HG03108 (cell line): ENCODE data around the gene LRFN4.
"Not testable (repeated sequence)": the region's sequence is repeated elsewhere in the genome, so short reads cannot be mapped to it uniquely, and the experiment has no call there.

ENCODE experiments used
- ATAC-seq: cut with Tn5 transposase; IDR thresholded peaks from one replicate; pipeline ENCODE4 v1.9.1; 2021; ENCODE audit warnings: moderate library complexity; ENCODE audit not compliant: unreplicated experiment

Gene LRFN4

DNA sequence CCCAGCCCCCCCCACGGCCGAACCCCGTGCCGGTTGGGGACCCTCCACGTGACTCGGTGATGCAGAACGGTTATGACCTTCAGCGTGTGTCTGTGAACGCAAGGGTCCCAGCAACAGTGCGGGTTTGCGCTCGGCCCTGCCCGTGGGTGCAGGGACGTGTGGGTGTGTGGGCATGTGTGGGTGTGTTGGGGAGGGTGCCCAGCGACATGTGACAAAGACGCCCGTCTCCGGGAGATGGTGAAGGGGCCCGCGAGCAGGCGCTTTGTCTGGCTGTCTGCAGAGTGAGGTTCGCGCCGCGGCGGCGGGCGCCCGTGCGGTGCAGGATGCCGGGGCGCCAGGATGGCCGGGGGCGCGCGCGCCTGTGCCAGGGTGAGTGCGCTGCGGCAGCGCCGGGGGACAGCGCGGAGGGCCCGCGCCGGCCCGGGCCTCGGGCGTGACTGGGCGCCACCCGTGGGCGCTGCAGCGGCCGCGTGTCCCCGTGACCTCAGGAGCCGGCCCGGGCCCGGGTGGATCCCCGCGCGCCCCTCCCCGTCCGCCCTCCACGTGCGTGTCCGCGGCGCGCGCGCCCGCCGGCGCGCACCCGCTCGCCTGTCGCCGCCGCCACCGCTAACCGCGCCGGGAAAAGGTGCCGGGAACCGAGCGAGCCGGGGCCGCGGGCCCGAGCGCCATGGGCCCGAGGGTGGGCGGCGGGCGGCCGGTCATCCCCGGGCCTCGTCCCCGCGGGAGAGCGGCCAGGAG lies at the start of gene LRFN4:
Gene LRFN4 (plus strand): TSS at position 569 of the 738 bp plus-strand sequence. CDS start 681 bp downstream, outside the sequence.
- ATAC-seq: peak; percentile 26

DNA sequence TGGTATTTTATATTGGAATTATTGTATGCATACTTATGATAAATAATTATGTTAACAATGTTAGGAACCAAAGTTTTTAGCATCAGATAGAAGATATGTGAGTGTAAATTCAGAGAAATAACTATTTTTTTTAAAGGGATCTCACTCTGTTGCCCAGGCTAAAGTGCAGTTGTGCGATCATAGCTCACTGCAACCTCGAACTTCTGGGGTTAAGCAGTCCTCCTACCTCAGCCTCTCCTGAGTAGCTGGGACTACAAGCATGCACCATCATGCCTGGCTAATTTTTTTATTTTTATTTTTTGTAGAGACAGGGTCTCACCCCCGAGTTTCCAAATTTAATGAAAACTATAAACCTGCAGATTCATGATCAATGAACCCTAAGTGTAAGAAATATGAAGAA lies 47.3 kb upstream of the LRFN4 start:
- ATAC-seq: no peak

DNA sequence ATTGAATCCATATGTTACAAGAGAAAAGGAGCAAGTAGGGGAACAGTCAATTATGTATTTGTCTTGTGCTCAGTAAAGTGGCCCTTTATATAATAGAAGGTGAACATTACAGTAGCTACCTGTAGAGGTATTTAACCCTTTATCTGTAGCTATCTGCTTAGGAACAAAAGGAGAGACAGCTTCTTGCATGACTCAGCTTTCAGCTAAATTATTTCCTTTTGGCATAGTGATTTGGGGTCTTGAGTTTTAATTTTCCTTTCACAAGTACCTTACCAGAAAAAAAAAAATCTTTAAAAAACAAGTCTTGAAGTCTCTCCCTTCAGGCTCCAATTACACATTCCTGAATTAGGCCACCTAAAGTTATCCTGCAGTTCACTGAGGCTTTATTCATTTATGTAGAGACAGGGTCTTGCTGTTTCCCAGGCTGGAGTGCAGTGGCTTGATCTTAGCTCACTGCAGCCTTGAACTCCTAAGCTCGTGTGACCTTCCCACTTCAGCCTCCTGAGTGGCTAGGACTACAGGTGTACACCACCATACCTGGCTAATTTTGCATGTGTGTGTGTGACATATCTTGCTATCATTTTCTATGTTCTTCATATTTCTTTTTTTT lies 46.2 kb upstream of the LRFN4 start:
- ATAC-seq: no peak

DNA sequence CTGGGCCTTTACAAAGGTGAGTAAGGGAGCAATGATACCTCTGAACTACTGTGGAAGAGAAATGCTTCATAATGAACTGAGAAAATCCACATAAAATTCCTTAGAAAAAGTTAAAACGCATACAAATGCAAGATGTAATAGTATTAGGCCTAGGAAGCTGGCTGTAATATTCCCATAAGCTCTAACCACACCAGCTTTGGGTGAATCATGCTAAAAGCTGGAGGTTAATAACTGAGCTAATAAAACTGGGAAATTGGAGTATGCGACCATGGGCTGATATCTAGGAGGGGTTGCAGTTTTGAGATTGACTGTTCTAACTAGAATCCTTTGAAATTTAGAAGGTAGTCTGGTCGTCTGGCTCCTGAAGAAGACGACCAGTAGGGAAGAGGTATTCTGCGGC lies 42.2 kb upstream of the LRFN4 start:
- no peak for ATAC-seq

DNA sequence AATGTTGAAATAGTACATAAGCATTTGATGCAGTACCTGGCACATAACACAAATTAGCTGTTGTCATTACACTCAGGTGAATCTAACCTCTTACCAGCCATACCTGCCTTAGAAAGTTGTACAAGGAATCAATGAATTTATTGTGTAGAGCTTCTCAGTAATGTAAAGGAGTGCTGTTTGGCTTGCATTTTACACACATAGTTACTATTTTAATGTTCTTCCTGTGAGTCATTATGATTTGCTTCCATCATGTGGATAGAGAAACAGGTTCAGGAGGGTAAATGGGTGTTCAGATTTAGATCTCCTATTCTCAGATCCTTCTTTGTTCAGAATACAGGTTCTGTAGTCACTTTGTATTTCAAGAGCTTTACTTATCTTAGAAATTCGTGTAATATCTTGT lies 41.2 kb upstream of the LRFN4 start:
- no peak for ATAC-seq

DNA sequence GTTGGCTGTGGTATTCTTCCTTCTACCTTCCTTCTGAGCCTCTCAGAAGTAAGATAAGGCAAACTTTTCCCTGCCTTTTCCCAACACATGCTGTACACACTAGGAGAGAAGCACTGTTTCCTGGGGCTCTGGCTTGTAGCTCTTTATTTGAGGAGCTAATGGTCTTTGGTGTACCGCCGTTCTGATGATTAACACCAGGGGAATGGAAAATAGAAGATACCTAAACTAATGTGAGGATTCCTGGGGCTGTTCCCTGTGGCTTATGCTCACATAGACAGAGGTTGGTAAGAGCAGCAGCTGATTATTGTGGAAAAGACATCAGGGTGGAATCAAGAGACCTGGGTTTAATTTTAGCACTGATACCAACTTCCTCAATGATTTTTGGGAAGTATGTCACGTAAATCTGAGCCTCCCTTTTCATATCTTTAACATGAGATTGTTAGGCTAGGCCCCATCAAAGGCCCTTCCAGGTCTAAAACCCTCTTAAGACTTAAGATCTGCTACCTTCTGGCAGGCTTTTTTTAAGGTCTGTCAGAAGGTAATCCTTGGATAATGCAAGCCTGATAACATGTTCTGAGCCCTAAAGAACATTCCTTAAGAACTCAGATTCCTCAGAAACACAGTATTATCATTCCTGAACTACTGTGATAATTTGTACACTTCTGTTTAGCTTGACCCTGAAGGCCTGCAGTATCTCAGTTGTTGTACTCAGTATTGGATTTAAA lies 38.5 kb upstream of the LRFN4 start:
- ATAC-seq: no peak

DNA sequence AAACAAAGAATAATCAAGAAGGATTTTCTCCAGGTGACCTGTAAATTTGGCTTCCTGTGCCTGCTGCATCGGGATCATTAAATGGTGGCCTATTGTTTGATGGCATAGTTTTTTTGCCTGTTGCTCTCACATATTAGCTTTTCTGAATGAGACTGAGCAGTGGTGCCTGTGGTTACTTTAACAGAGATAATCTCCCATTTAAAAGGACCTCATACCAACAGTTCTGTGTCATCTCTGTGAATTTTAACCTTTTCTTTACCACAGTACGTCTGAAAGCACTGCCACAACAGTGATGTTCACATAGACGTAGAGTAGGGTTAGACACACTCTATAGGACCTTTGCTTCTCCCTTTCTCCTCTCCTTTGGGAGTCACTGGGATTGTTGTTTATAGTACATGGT lies 36.5 kb upstream of the LRFN4 start:
- no peak for ATAC-seq

DNA sequence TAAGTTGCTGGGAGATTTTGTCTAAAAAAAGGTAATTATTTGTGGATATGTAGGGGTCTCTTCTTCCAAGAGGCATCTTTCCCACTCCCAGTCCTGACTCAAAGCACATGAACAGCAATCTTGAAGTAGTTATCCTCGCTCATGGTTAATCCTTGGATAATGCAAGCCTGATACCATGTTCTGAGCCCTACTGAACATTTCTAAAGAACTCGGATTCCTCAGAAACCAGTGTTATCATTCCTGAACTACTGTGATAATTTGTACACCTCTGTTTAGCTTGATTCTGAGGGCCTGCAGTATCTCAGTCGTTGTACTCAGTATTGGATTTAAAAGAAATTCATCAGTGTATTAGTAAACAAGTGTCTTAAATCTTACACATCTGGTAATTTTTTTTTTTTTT lies 36.0 kb upstream of the LRFN4 start:
- ATAC-seq: no peak

DNA sequence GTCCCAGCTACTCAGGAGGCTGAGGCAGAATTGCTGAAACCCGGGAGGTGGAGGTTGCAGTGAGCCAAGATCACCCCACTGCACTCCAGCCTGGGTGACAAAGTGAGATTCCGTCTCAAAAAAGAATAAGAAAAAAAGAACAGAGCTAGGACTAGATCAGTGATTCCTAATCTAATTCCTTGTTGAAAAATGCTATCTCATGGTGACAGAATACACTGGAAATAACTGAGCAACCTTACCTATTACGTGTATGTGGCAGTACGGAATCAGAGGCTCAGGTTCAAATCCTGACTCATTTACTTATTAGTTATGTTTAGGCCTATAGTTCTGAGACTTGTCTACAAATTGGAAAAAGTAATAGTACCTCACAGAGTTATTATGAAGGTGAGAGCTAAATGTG lies 33.2 kb upstream of the LRFN4 start:
- no peak for ATAC-seq

DNA sequence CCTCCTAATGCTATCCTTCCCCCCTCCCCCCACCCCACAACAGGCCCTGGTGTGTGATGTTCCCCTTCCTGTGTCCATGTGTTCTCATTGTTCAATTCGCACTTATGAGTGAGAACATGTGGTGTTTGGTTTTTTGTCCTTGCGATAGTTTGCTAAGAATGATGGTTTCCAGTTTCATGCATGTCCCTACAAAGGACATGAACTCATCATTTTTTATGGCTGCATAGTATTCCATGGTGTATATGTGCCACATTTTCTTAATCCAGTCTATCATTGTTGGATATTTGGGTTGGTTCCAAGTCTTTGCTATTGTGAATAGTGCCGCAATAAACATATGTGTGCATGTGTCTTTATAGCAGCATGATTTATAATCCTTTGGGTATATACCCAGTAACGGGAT lies 32.3 kb upstream of the LRFN4 start:
- not testable (repeated sequence) for ATAC-seq

DNA sequence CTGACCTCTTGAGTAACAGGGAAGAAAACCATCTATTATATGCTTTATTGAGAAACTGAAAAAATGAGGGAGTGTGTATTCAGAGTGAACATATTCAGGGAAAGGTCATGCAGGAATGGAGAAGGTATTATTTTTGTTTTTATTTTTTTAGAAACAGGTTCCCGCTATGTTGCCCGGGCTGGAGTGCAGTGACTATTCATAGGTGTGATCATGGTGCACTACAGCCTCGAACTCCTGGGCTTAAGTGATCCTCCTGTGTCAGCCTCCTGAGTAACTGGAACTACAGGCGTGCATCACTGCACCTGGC lies 22.4 kb upstream of the LRFN4 start:
- no peak for ATAC-seq

DNA sequence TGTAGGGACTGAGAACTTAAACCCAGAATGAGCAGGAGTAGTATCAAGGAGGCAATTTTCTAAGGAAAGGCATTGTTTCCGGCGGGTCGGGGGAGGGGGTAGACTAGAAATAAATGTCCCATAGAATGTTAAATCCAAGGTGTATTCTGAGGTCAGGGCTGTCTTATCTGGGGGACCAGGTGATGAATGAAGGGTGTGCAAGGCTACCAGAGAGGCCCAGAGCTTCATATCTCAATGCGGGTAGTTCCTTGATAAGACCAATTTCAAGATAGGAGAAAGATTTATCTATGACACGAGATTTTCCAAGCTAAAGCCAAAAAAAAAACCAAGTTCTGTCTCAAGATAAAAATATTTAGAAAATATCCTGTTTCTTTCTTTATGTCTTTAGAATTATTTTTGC lies 21.9 kb upstream of the LRFN4 start:
- ATAC-seq: no peak

DNA sequence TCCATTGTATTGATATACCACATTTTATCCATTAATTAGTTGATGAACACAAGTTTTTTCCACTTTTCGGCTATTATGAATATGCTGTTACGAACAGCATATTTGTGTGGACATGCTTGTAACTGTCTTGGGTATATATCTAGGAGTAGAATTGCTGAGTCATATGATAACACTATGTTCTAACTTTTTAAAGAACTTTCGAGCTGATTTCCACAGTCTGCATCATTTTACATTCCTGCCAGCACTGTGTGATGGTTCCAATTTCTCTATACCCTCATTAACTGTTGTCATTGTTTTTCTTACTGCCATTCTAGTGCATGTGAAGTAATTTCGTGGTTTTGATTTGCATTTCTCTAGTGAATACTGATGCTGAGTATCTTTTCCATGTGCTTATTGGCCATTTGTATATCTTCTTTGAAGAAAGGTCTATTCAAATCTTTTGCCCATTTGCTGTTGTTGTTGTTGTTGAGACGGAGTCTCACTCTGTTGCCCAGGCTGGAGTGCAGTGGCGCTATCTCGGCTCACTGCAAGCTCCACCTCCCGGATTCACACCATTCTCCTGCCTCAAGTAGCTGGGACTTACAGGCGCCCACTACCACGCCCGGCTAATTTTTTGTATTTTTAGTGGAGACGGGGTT lies 21.0 kb upstream of the LRFN4 start:
- ATAC-seq: no peak

DNA sequence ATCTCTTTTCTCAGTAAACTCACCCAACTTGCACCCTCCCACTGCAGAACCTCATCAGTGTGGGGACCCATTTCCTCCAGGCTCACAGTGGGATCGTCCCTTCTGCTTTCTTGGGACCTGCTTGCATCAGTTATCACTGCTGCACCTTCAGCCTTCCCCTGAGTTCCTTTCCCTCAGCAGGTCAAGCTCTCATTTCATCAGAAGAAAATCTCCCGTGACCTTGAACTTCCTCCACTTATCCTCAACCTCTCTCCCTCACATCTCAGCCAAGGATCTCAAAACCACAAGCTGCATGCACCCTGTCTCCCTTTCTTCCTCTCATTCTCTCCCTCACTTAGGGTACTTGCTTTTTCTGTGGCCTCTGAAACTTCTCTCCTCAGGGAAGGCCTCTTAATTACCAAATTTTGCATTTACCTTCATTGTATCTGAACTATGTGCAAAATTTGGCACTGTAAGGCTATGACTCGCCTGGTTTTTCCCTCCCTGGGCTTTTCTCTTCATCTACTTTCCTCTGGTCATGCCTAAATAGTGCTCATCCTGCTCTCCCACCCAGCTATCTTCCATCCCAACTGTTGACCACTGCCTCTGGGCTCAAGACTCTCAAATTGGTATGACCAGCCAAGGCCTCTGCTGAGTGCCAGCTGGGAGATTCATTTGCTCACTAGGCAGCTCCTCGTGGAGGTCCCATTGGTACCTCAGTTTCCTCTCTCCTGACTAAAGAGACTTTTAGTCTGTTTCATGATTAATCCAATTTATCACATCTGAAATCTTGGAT lies 16.4 kb upstream of the LRFN4 start:
- ATAC-seq: no peak

DNA sequence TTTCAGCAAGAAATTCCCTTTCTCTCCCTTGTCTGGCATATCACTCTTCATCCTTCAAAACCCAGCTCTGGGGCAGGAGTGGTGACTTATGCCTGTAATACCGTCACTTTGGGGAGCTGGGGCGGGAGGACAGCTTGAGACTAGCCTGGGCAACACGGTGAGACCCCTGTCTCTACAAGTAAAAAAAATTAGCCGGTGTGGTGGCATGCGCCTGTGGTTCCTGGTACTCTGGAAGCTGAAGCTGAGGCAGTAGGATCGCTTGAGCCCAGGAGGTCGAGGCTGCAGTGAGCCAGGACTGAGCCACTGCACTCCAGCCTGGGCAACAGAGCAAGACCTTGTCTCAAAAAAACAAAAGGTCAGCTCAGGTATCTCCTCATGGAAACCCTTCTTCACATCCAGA lies 15.0 kb upstream of the LRFN4 start:
- ATAC-seq: no peak

DNA sequence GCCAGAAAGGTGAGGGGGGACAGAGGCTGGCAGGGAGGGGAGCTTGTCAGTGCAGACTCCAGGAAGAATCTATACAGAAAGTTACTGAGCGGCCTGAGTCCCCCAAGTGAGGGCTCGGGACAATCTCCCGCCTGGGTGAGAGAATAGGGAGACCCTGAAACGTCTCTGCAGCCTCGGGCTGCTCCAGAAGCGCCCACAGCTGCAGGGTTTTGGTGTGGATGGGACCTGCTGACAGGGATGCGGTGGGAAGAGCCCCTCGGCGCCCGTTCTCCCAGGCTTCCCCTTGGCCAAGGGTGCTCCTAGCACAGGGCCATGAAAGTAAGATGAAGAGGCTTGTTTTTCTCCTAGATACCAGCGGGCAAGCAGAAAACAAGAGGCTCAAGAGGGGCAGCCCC lies 14.4 kb upstream of the LRFN4 start:
- no peak for ATAC-seq

DNA sequence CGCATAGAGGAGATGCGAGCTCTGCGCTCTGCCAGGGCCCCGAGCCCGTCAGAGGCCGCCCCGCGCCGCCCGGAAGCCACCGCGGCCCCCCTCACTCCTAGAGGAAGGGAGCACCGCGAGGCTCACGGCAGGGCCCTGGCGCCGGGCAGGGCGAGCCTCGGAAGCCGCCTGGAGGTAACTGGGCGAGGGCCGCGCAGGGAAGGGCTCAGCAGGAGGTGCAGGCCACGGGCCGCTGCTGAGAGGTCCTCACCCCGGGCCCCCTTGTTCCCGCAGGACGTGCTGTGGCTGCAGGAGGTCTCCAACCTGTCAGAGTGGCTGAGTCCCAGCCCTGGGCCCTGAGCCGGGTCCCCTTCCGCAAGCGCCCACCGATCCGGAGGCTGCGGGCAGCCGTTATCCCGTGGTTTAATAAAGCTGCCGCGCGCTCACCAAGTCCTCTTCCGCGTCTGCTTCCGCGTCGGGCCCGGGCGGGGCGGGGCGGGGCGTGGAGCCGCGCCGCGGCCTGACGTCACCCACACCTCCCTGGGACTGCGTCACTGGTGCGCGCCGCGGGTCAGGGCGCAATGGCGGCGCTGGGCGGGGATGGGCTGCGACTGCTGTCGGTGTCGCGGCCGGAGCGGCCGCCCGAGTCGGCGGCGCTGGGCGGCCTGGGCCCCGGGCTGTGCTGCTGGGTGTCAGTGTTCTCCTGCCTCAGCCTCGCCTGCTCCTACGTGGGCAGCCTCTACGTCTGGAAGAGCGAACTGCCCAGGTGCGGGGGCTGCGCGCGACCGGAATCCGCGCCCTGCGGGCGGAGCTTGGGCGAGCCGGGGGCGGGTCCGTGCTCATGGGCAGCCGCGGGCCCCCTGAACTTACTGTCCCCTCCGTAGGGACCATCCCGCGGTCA lies 13.7 kb upstream of the LRFN4 start, which contains the start of gene RCE1:
Gene RCE1 (plus strand): TSS at position 546 of the 880 bp plus-strand sequence. CDS start 15 bp downstream, at position 561.
- peak; percentile 77 for ATAC-seq

DNA sequence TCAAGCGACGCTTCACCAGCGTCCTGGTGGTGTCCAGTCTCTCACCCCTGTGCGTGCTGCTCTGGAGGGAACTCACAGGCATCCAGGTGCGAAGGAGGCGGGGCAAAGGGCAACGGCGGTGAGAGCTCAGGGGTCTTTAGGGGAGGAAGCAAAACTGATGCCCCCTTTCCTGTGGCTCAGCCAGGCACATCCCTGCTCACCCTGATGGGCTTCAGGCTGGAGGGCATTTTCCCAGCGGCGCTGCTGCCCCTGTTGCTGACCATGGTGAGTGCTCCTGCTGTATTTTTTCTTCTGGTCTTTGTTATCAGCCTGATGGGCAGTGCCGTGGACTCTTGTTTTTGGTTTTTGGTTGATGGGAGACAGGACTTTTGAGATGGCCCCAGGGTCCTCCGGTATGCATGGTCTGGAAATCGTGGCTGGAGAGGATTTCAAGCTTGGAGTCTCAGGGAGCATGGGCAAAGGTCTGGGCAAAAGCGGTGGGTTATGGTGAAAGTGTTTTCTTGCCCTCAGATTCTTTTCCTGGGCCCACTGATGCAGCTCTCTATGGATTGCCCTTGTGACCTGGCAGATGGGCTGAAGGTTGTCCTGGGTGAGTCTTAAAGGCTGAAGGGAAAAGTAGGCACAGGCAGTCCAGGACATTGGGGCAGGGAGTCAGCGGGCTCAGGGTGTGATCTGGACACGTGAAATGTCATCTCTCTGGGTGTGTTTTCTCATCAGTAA lies 12.9 kb upstream of the LRFN4 start:
- ATAC-seq: no peak

DNA sequence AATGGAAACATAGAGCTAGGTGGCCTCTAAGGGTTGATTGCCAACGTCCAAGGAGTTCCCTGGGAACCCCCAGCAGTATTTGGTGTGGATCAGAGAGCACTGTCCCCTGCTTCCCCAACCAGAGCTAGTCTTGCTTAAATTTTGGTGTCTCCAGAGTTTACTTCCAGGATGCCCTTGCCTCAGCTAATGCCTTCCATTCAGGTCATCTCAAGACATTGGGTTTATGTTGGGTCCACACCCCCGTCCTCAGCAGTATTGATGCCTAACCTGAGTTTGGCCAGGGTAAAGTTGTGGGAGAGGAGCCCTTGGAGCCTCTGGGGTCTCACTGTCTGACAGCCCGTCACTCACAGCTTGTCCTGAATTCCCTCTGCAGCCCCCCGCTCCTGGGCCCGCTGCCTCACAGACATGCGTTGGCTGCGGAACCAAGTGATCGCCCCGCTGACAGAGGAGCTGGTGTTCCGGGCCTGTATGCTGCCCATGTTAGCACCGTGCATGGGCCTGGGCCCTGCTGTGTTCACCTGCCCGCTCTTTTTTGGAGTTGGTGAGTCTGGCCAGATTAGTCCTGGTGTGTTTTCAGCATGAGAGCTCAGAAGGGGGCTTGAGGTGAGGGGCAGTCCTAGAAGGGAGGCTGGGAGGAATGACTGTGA lies 12.2 kb upstream of the LRFN4 start:
- ATAC-seq: no peak
